ENCODE results near the gene SLC25A25. TPM values are rescaled to one million over a fixed set of nuclear protein-coding genes. Genes with fewer than 3 reads are reported as not detected.

Gene SLC25A25
- total and polyA plus RNA-seq, 9 of the 15 experiments (the other 6 are each of a cell fraction or from before 2014, with no cell fraction given) = 0.07 to 35.9 (median 23.2) TPM

- TF ChIP-seq, protein P1, sequence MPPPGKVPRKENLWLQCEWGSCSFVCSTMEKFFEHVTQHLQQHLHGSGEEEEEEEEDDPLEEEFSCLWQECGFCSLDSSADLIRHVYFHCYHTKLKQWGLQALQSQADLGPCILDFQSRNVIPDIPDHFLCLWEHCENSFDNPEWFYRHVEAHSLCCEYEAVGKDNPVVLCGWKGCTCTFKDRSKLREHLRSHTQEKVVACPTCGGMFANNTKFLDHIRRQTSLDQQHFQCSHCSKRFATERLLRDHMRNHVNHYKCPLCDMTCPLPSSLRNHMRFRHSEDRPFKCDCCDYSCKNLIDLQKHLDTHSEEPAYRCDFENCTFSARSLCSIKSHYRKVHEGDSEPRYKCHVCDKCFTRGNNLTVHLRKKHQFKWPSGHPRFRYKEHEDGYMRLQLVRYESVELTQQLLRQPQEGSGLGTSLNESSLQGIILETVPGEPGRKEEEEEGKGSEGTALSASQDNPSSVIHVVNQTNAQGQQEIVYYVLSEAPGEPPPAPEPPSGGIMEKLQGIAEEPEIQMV (tag; conservative IDR thresholded peaks at IDR 0.05; ENCODE audit: low read depth) = no peak
- no peak for TF ChIP-seq RNF219 (CRISPR knock-in tag; IDR thresholded peaks at IDR 0.05)
- no peak for TF ChIP-seq RBM25 (IDR thresholded peaks at IDR 0.05; ENCODE audit: low read depth, low read length, severe bottlenecking)
- TF ChIP-seq MLLT1 (IDR thresholded peaks at IDR 0.05) = no peak
- no peak for TF ChIP-seq NCOA6 (IDR thresholded peaks at IDR 0.05)
- no peak for TF ChIP-seq NUFIP1 (IDR thresholded peaks at IDR 0.05; ENCODE audit: partially characterized antibody)
- TF ChIP-seq FOXM1 (IDR thresholded peaks at IDR 0.05; ENCODE audit: low read depth) = no peak
- TF ChIP-seq FOXM1 (CRISPR knock-in tag; IDR thresholded peaks at IDR 0.05; ENCODE audit: low read depth) = no peak
- no peak for TF ChIP-seq ZBTB49 (CRISPR knock-in tag; IDR thresholded peaks at IDR 0.05; ENCODE audit: borderline replicate concordance)
- no peak for TF ChIP-seq CEBPG (CRISPR knock-in tag; IDR thresholded peaks at IDR 0.05)
- TF ChIP-seq CEBPG (tag; conservative IDR thresholded peaks at IDR 0.05 in 1 of 2, IDR thresholded peaks at IDR 0.05 in 1 of 2) = no peak
- TF ChIP-seq DPF2 (IDR thresholded peaks at IDR 0.05) = no peak
- TF ChIP-seq POU5F1 (IDR thresholded peaks at IDR 0.05; ENCODE audit: borderline replicate concordance, low read depth, low read length, partially characterized antibody) = no peak
- TF ChIP-seq ZFPM2 (CRISPR knock-in tag; IDR thresholded peaks at IDR 0.05) = no peak
- no peak for TF ChIP-seq GATAD2A (IDR thresholded peaks at IDR 0.05)
- TF ChIP-seq HMGN3 (IDR thresholded peaks at IDR 0.05; ENCODE audit: borderline replicate concordance, extremely low read depth, insufficient read length, low read depth, low read length) = no peak
- no peak for TF ChIP-seq NCOA4 (IDR thresholded peaks at IDR 0.05; ENCODE audit: partially characterized antibody)
- no peak for TF ChIP-seq BRF2 (IDR thresholded peaks at IDR 0.05; ENCODE audit: borderline replicate concordance, insufficient read depth, insufficient read length)
- no peak for TF ChIP-seq POLR3G (IDR thresholded peaks at IDR 0.05; ENCODE audit: extremely low read depth, insufficient read length, insufficient replicate concordance)
Measured at GRCh38 chr9:128034821-128035652, 33.0 kb upstream of the SLC25A25 start (continued).
